GM19324 (cell line): ENCODE data around the gene DYSF.

Source experiments
- ATAC-seq: cut with Tn5 transposase; IDR thresholded peaks from one replicate; pipeline ENCODE4 v1.9.1; 2021; ENCODE audit warnings: mild to moderate bottlenecking, moderate library complexity; ENCODE audit not compliant: unreplicated experiment, low FRiP score

Gene DYSF

DNA sequence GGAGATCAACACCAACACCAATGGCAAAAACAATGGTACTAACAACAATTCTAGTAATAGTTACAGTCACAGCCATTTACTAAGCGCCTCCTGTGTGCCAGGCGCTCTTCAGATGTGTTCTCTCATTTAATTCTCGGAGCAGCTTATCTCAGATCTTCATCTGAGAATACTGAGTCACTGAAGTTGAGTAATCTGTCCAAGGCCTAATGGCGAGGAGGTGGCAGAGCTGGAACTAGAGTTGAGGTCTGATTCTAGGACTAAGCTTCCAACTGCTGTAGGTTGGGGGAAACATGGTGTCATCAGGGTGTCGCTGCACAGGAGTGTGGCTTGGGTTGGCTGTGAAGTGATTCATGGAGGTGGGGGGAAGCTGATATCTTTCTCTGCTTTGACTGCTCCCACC is 156.1 kb downstream of the DYSF start:
- no peak for ATAC-seq

GRCh38 chr2:71609958-71610357 is 156.6 kb downstream of the DYSF start:
- ATAC-seq, result no peak

DNA sequence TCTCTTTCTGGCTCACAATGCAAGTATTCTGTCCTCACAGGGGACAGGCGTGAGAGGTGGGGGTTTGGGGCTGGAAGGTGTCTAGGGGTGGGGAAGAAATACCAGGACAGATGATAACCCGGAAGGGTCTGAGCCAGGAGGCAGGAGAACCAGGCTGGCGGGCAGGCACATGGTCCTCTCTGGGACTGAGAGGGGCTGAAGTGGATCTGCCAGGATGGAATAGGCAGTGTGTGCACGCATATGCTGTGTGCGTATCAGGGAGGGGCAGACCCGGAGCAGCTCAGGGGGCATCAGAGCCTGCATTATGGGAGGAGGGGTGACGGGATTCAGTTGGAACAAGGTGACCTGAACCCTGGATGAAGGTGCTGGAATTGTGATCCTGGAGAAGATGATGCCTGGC is 157.3 kb downstream of the DYSF start:
- ATAC-seq, result no peak

DNA sequence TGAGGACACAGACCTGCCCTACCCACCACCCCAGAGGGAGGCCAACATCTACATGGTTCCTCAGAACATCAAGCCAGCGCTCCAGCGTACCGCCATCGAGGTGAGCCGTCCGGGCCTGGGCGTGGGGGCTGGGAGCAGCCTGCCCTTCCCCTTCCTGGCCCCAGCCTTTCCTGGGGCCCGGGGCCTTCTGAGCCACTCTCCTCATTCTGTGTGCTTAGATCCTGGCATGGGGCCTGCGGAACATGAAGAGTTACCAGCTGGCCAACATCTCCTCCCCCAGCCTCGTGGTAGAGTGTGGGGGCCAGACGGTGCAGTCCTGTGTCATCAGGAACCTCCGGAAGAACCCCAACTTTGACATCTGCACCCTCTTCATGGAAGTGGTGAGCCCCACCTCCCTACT is 157.9 kb downstream of the DYSF start:
- ATAC-seq, result no peak

DNA sequence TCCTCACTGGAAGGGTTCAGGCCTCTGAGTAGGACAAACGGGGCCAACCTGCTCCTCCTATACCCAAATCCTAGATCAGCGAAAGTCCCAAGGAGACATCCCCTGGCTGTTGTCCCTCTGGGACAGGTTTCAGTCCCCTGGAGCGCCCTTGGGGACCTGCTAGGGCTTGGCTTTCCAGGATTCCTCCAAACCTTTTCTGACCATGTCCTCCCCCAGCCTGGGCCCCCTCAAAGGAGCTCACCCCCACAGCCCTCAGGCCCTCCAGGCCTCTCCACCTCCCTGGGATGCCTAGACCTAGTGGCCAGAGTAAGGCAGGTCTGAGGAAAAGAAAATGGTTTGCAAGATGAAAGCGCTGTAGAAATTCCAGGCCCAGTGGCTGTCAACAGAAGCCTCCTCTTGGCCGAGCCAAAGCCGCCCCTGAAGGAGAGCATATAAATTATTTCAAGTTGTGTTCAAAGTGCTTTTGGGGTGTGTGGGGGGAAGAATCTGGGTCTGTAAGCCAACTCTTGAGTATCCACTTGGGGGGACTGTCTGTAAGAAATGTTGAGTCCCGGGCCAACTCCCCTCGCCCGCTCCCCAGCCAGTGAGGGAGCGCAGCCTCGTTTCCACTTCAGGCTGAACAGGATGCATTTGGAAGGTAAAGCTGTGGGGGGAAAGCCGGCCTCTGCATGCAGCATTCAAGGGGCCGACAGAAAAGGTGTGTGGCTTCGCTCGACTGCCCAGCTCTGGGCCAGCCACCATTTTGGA is 158.6 kb downstream of the DYSF start:
- no peak for ATAC-seq

- ATAC-seq, result no peak
Measured at GRCh38 chr2:71612581-71613402, 159.4 kb downstream of the DYSF start.

- no peak for ATAC-seq
Measured at GRCh38 chr2:71613403-71613952, 160.1 kb downstream of the DYSF start.

GRCh38 chr2:71613953-71614925 is 160.9 kb downstream of the DYSF start:
- ATAC-seq, result no peak

- no peak for ATAC-seq
Measured at GRCh38 chr2:71614976-71615766, 161.8 kb downstream of the DYSF start.

GRCh38 chr2:71615767-71616730 is 162.7 kb downstream of the DYSF start:
- ATAC-seq, result no peak

DNA sequence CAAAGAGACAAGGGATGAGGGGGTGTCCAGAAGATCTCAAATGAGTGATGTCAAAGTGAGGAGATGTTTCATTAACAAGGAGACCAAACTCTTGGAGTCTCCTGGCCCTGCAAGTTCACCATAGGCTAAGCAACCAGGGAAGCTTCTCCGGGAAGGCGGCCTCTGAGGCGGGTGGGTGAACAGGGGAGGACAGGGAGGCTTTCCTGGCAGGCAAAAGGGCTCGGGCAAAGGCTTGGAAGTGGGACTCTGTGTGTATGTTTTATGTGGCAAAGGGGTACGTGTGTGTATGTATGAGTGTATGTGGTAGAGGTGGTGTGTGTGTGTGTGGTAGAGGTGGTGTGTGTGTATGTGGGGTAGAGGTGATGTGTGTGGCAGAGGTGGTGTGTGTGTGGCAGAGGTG is 163.9 kb downstream of the DYSF start:
- ATAC-seq, result no peak

- ATAC-seq, result no peak
Measured at GRCh38 chr2:71618327-71619113, 165.2 kb downstream of the DYSF start.

GRCh38 chr2:71619230-71619741 is 165.9 kb downstream of the DYSF start:
- no peak for ATAC-seq

DNA sequence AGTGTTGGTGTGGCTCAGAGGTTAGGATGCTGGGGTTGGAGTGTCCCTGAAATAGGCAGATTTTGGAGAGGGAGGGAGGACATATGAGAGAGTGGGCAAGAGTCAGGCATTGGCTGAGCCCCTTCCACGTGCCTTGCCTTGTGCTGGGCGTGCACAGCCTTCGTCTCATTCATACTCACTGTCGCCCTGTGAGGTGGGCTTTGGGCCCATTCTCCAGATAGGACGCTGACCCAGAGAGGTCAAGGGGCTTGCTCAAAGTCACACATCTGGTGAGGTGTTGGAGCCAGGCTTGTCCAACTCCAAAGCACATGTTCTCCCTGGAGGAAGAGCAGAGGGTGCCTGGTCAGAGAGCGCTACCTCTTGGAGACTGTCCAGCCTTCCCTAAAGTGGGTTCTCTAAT is 166.8 kb downstream of the DYSF start:
- ATAC-seq, result no peak

- no peak for ATAC-seq
Measured at GRCh38 chr2:71620851-71621251, 167.5 kb downstream of the DYSF start.

- ATAC-seq, result no peak
Measured at GRCh38 chr2:71629273-71629672, 175.9 kb downstream of the DYSF start.

- ATAC-seq, result no peak
Measured at GRCh38 chr2:71629771-71630453, 176.6 kb downstream of the DYSF start.
